NT2/D1 (cell line): Measurements from ENCODE around the gene EPS8L1.
"Not testable (repeated sequence)": the region's sequence is repeated elsewhere in the genome, so short reads cannot be mapped to it uniquely, and the experiment has no call there.

Experiments used
- DNase-seq: peaks from one replicate; pipeline ENCODE4 v3.0.0-alpha.2; 2011; ENCODE audit warnings: low read depth, low spot score
- H3K27me3 ChIP-seq: 2 replicates; pipeline ENCODE4 v1.6.0; 2011; ENCODE audit warnings: mild to moderate bottlenecking; ENCODE audit not compliant: insufficient read length, insufficient read depth
- H3K36me3 ChIP-seq: 2 replicates; pipeline ENCODE4 v1.6.1; 2011; ENCODE audit warnings: mild to moderate bottlenecking, low read length, mixed read lengths; ENCODE audit not compliant: insufficient read depth, insufficient read length
- H3K4me1 ChIP-seq: 2 replicates; pipeline ENCODE4 v1.5.1; 2011; ENCODE audit not compliant: insufficient read depth, insufficient read length
- H3K4me3 ChIP-seq: 2 replicates; pipeline ENCODE4 v1.5.1; 2011; ENCODE audit warnings: low read depth; ENCODE audit not compliant: insufficient read length
- H3K9ac ChIP-seq: 2 replicates; pipeline ENCODE4 v1.6.0; 2011; ENCODE audit warnings: low read depth; ENCODE audit not compliant: insufficient read length
- H3K9me3 ChIP-seq: 2 replicates; pipeline ENCODE4 v1.5.1; 2011; ENCODE audit warnings: mild to moderate bottlenecking, low read length; ENCODE audit not compliant: insufficient read depth
- SUZ12 ChIP-seq: IDR thresholded peaks from 2 replicates; pipeline ENCODE4 v1.6.1; 2011; ENCODE audit not compliant: insufficient read length, insufficient read depth; ENCODE audit errors: extremely low read depth
- YY1 ChIP-seq: IDR thresholded peaks from 2 replicates; pipeline ENCODE4 v1.6.1; 2011; ENCODE audit not compliant: insufficient read length, insufficient read depth
- ZNF274 ChIP-seq: IDR thresholded peaks from 2 replicates; pipeline ENCODE4 v1.6.1; 2011; ENCODE audit warnings: mild to moderate bottlenecking, low read depth, low read length

Gene EPS8L1

GRCh38 chr19:55056827-55057226, 18.8 kb upstream of the EPS8L1 start:
- TF ChIP-seq SUZ12 = no peak
- no peak for TF ChIP-seq ZNF274
- TF ChIP-seq YY1 = no peak
- no peak for DNase-seq

DNA sequence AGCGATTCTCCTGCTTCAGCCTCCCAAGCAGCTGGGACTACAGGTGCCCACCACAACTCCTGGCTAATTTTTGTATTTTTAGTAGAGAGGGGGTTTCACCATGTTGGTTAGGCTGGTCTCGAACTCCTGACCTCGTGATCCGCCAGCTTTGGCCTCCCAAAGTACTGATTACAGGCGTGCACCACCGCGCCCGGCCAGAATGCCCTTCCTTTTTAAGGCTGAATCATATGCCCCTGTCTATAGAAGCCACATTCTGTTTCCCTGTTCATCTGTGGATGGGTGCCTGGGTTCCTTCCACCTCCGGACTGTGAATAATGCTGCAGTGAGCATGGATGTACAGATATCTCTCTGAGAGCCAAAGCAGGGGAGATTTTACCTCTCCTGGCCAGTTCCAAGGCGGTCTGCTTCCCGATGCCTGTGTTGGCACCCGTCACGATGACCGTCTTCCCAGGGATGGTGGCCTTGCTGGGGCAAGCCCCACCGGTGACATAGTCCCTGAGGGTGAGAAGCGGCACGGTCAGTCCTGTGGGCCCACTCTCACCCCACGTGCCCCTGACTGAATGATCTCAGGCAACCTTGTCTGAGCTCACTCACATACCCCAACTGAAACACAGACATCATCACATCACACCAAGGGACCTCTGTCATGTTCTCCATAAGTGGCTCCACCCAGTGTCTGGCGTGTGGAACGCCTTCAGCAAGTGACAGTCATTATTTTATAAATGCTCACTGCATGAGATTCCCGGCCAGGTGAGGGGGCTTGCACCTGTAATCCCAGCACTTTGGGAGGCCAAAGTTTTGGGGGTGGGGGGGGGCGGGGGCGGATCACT, 16.7 kb upstream of the EPS8L1 start:
- DNase-seq = no peak
- Histone ChIP-seq H3K4me1 (peaks cover 4% of the 10 kb centered on the region), H3K9ac (no peak overlapping the region), H3K4me3 (no peak overlapping the region), H3K9me3 (no peaks in the 10 kb centered on the region), H3K27me3 (peaks cover 9% of the 10 kb centered on the region), H3K36me3 (peaks cover 27% of the 10 kb centered on the region)
- TF ChIP-seq YY1 = no peak
- no peak for TF ChIP-seq SUZ12
- TF ChIP-seq ZNF274 = no peak

More at GRCh38 chr19:55056827-55057226, 18.8 kb upstream of the EPS8L1 start:
- H3K9me3 ChIP-seq = no peaks in the 10 kb centered on the region
- H3K9ac ChIP-seq = no peak overlapping the region
- no peaks in the 10 kb centered on the region for H3K4me1 ChIP-seq
- no peak overlapping the region for H3K4me3 ChIP-seq
- H3K27me3 ChIP-seq = no peaks in the 10 kb centered on the region
- H3K36me3 ChIP-seq = peaks cover 35% of the 10 kb centered on the region

GRCh38 chr19:55060287-55060686, 15.4 kb upstream of the EPS8L1 start:
- peaks cover 21% of the 10 kb centered on the region for H3K27me3 ChIP-seq
- not testable (repeated sequence) for H3K4me1 ChIP-seq, DNase-seq, H3K9me3 ChIP-seq, H3K4me3 ChIP-seq, H3K9ac ChIP-seq
- H3K36me3 ChIP-seq = peaks cover 23% of the 10 kb centered on the region

- Histone ChIP-seq H3K4me1 (peaks cover 4% of the 10 kb centered on the region), H3K36me3 (peaks cover 6% of the 10 kb centered on the region), H3K9me3 (no peaks in the 10 kb centered on the region), H3K27me3 (peaks cover 47% of the 10 kb centered on the region), H3K4me3 (peak within 1 kb of the TSS; percentile 56), H3K9ac (peak within 1 kb of the TSS; percentile 72)
- TF ChIP-seq SUZ12 (no peak), YY1 (no peak), ZNF274 (no peak)
- DNase-seq = peak; percentile 87
These were observed 12.8 kb upstream of the EPS8L1 start, which contains the start of gene RDH13 for GRCh38 chr19:55062735-55063491. TSS of gene RDH13 (minus strand) at chr19:55063148. CDS start at chr19:55063032, 116 bp downstream.

GRCh38 chr19:55063492-55063843, 12.2 kb upstream of the EPS8L1 start:
- TF ChIP-seq SUZ12 (no peak), YY1 (no peak), ZNF274 (no peak)
- H3K4me1 ChIP-seq = peaks cover 4% of the 10 kb centered on the region
- H3K4me3 ChIP-seq = no peak overlapping the region
- no peak for DNase-seq
- peaks cover 5% of the 10 kb centered on the region for H3K36me3 ChIP-seq
- peaks cover 52% of the 10 kb centered on the region for H3K27me3 ChIP-seq
- H3K9ac ChIP-seq = no peak overlapping the region
- no peaks in the 10 kb centered on the region for H3K9me3 ChIP-seq

DNA sequence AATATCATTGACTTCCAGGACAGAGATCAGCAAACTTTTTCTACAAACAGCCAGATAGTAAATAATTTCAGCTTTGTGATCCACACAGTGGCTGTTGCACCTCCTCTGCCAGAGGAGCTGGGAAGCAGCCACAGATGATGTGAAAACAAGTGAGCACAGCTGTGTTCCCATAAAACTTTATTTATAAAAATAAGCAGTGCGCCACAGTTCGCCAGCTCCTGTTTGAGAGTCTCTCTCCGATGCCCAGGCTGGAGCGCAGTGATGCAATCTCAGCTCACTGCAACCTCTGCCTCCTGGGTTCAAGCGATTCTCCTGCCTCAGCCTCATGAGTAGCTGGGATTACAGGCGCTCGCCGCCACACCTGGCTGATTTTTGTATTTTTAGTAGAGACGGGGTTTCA, 10.2 kb upstream of the EPS8L1 start:
- not testable (repeated sequence) for H3K36me3 ChIP-seq, H3K4me3 ChIP-seq, DNase-seq, H3K9me3 ChIP-seq, H3K9ac ChIP-seq, H3K4me1 ChIP-seq
- peaks cover 65% of the 10 kb centered on the region for H3K27me3 ChIP-seq

- Histone ChIP-seq H3K9me3 (no peaks in the 10 kb centered on the region), H3K4me1 (peaks cover 4% of the 10 kb centered on the region), H3K36me3 (no peaks in the 10 kb centered on the region), H3K27me3 (peaks cover 72% of the 10 kb centered on the region), H3K4me3 (no peak overlapping the region), H3K9ac (no peak overlapping the region)
- TF ChIP-seq YY1 (no peak), ZNF274 (no peak), SUZ12 (no peak)
- no peak for DNase-seq
These were observed 9.5 kb upstream of the EPS8L1 start for GRCh38 chr19:55066107-55066709.
